ENCODE data around the gene PDIA5.

Gene PDIA5
- total RNA-seq = 5.6 to 14.6 (median 9.7) reads per million in 17 experiments

DNA sequence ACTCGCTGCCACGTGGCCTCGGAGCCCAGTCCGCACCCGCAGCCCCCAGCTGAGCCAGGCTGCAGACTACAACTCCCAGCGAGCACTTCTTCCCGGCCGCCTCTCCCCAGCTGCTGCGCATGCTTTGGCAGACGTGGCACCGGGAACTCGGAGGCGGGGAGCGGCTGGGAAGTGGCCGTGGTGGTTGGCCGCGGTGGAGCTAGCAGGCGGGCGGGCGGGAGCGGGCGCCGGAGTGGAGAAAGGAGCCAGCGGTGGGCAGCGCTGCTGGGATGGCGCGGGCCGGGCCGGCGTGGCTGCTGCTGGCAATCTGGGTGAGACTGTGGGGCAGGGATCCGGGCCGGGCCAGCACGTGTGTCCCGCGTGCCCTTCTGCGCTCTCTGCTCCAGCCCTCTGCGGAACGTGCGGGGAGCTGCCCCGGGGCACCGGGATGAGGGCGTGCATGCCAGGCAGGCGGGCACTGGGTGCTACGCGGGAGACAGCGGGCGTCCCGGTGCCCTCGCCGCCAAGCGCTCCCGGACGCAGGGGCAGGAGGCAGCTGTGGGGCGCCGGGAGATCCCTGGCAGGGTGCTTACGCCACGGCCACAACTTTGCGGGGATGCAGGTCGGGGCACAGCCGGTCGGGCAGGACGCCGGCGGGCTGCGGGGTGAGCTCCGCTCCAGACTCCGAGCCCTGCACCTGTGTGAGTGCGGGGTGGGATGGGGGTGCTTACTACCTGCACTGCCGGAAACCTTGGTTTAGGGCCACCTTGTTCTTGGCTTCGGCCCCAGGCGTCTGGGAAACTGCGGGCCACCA, at the start of gene PDIA5:
PDIA5 (plus strand) TSS at position 130 of the 793 bp plus-strand sequence; CDS start at position 270, 140 bp downstream.
- peak; percentile 83 to 94 (median 90) for DNase-seq

DNA sequence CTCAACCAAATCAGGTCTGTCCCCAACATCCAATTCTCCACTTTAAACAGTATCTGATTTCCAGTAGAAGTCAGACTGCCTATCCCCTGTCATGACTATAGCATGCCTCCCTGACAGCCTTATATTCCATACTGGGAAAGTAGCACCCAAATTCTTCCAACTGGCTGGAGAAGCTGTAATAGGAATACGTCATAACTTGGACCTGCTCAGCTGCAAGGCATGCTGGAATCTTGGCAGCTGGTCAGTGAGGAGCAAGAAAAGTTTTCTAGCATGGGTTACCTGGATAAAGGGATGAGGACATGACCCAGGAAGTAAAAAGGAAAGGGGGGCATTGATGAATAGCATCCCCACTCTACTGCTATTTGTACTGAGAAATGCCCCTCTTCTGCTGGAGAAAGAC, 48.1 kb upstream of the PDIA5 start:
- DNase-seq = no peak

DNA sequence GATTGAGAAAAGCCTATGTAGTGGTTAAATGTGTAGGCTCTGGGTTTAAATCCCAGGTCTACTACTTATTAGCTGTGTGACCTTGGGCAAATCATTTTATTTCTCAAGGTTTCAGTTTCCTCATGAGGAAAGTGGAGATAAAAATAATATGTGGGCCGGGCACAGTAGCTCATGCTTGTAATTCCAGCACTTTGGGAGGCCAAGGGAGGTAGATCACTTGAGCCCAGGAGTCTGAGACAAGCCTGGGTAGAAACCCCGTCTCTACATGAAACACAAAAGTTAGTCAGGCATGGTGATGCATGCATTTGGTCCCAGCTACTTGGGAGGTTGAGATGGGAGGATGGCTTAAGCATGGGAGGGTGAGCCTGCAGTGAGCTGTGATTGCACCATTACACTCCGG, 47.7 kb upstream of the PDIA5 start:
- DNase-seq = no peak

DNA sequence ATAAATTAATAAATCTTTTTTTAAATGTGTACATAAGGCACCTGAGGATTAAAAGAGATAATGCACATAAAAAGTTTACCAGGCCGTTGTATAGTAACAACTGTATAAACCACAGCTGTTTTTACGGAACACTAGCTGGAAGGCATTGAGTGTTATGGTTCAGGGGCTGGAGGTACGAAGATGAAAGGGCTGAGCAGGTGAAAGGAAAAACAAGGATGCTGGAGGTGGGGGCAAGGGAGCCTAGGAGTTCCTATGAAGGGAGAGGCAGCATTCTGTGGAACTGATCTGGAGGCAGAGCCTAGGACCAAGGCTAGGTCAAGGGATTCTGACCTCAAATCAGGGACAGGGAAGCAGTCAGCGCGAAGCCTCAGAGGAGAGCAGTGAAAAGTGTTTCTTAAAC, 47.2 kb upstream of the PDIA5 start:
- no peak for DNase-seq

DNA sequence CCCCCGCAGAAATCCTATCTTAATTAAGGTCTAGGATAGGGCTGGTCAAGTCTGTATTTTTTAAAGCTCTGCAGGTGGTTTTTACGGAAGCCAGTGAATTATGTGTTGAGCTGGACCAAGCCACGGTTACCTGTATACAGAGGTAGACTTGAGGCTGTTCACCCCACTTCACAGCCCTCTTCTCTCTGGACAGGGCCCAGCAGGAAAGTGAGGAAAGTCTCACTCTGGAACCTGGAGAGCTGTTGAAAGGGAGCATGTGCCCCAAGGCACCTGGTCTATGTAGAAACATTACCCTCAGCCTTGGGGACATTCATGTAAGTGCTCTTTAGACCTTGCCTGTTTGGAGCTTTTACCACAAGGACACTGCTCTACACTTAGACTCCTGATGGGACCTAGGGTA, 46.1 kb upstream of the PDIA5 start:
- DNase-seq = no peak

DNA sequence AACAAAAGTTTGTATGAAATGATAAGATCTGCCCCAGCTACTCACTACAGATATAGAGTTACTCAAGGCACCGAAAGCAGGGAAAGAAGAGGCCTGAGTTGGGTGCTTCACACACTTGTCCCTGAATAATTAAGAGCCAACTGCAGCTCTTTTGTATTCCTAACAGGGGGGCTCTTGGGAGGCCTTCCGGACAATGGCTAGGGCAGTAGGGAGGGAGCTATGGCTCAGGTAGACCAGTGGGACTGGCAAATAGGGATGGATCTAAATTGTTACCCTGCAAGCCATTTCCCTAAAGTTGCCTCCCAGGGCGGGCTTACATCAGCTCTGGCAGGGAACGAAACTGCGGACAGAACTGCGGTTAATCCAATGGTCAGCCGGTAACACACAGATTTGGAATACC, 45.4 kb upstream of the PDIA5 start:
- DNase-seq = no peak

DNA sequence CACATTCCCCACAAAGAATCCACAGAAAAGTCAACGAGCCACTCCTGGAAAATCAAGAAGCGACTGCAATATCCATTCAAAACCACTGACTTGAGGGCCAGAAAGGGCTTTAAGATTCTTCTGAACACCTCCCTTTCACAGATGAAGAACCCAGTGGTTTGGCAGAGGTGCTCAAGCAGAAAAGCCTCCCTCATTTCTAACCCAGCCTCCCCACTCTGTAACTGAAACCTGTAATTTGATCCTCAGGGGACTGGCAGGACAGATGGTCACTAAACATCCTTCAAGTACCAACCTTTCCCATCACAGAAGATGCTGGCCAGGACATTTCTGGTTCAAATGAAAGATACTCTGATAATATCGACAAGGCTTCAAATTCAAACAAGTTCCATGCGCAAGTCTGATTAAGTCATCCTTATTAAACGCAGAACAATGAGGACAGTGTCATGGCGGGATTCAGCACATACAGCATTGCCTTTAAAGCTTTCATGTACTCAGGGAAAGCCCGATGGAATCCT, 44.8 kb upstream of the PDIA5 start:
- no peak for DNase-seq

DNA sequence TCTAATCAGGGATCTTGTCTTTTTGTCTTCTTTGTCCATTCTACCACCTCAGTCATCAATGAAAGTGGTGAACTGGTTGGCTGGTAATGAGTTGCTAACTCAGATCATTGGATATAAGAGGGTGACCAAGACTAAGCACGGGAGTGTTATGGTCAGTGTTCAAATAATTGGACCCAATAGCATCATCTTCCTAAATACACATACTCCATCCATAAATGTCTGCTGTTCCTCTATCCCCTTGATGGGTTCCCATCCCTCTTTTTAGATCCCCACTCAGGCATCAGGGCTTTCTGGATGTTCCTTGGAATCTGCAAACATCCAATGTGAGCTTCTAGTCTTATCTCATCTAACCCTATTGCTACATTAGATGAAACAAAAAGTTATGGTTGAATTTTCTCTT, 42.8 kb upstream of the PDIA5 start:
- DNase-seq = no peak

DNA sequence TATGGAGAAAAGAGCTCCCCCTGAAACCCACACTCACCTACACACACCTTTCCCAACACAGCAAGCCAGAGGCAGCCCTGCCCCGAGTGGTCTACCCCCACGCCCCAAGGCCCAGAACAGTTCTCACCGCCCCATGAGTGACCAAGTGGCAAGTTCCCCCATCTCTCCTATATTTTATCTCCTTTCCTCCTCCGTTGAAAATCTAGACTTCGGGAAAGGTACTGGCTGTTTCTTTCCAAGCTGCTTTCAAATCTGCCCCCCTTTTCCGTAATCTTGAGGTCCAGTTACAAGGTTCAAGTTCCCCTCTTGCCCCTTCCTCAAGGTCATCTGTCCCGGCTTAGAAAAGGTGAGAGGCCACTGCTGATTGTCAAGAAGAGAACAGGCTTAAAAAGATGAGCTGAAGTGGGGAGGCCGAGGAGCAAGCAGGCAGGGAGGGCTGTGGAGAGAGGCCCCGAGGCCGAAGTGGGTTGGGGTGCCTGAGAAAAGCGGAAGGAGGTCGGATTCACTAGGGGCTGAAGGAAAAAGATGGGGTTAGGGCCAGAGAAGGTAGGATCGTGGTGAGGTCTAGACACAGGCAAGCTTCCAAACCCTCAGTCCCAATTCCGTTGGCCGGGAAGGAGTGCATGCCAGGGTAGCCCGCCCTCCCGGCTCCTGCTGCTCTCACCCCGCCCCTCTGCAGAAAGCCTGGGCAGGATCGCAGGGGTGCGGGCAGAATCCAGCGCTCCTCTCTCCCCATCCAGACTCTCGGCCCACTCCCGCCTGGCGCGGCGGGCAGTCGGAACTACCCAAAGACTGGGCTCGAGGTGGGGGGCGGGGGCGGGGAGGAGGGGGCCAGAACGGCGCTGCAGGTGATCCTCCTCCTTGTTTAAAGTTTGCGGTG, 40.9 kb upstream of the PDIA5 start:
- DNase-seq = peak in 2 of 4 experiments; percentile 7 to 10

DNA sequence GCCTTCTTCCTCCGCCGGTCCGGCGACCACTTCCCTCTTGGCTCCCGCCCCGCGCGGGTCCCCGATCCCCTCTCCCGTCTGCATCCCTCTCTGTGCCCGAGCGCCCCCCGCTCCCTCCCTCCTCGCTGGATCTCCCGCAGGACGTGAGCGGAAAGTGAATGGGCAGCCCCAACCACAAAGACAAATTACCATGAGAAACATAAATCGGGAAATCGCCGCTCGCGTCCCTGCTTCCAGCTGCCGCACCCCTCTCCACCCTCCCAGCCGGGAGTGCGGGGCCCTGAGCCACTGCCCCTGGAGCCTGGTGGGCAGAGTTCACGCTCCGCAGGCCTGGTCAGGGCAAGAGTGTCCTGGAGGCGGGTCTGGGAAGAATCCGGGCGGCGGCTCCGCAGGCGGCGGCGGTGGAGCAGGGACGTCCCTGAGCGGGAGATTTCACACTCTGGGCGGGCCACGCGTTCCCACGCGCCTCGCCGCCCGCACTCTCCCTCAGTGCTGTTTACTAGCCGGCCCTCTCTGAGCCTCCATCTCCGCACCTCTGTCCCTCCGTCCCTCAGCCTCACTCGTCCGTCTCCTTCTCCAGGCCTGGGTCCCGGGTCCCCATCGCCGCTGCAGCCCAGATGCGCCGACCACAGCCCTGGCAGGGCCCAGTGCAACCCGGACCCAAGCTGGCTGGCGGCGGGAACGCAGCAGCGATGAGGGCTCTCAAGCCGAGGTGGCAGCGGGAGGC, 40.1 kb upstream of the PDIA5 start:
- DNase-seq = peak; percentile 21 to 51 (median 35)

DNA sequence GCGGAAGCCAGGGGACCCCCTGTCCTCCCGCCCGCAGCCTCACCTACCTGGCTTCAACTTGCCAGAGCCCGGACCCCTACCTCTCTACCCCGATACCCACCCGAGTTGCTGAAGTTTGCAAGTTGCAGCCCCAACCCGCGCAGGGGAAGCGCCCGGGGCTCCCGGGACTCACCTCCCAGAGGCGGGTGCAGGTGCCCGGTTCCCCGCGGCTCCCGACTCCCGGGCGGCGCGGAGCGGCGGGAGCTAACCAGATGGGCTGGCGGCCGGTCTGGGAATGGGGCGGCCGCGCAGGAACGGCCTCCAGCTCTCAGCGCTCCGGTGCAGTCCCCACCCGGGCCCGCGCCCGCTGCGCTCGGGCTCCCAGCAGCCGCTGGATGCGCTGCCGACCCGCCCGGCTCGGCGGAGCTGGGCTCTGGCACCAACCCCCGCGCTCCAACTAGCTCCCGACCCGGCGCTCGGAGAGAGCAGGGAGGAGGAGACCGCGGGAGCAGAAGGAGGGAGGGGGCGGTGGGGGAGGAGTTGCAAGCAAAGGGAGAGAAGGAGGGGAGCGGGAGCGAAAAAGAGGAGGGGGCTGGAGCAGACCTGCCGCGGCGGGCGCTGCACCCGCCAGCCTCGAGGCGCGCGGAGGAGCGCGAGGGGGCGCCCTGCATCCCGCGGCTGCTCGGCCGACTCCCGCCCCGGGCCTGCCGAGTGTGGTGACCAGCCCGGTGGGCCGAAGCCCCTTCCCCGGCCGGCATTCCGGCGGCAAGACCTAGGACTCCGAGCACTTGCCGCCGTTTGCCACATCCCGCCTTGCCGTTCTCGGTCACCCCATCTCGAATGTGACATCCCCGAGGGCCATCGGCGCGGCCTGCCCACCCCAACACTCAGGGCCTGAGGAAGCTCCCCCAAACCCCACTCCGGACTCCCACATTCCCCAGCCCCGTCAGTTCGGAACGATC, 39.3 kb upstream of the PDIA5 start, which contains the start of gene SEMA5B:
SEMA5B (minus strand) TSS at position 472 of the 941 bp plus-strand sequence. CDS start 66,500 bp downstream, outside the sequence.
- DNase-seq = peak; percentile 13 to 56 (median 32)

DNA sequence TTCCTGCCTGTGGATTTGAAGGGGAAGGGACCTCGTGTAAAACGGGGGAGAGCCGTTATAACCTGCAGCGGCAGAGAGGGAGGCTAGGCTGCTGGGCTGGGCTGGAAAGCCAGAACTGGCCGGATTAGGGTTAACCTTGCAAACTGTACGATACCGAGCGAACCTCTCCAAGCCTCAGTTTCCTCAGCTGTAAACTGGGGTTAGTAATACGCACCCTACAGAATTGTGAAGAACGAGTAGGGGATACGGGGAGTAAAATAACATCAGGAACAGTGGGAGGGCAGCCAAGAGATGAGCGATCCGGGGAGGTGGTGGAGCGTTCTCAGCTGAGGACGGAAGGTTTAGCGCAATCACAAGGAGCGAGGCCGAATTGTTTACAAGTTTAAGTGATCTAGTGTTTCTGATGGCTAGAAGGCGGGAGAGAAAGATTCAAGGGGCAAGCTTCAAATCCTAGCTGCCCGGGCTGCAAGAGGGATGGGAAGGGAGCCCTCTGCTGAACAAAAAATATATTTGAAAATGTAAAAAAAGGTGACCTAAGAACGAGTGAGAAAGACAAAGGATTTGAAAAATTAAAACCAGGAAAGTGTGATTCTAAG, 38.5 kb upstream of the PDIA5 start:
- DNase-seq = peak; percentile 38 to 74 (median 60)

DNA sequence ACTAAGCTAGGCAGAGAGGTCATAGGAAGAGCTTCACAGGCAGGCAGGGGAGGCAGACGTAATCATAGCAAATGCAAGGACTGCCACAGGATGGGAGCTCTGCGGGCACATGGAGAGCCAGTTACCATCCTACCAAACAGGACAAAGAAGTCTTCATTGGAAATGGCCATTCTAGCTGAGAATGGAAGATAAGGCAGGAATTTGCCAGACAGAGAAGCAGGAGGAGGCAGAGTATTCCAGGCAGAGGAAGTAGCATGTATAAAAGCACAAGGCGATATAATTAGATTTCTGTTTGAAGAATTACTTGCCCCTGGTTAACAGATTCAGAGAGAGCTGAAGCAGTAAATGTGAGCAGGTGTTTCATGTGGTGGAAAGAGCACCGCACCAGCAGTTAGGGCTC, 35.8 kb upstream of the PDIA5 start:
- DNase-seq = no peak

DNA sequence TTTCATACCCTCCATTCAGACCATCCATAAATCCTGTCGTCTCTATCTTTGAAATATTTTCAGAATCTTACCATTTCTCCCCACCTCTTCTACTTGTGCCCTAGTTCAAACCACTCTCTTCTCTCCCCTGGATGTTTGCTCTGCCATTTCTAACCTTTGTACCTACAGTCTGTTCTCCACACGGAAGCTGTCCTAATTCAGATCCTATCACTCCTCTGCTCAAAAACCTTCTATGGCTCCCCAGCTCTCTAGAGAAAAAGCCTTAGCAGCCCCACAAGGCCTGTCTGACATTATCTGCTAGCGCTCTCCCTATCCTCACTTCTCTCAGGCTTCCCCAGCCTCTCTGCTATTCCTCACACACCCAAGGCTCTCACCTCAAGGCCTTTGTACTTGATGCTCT, 34.8 kb upstream of the PDIA5 start:
- no peak for DNase-seq

DNA sequence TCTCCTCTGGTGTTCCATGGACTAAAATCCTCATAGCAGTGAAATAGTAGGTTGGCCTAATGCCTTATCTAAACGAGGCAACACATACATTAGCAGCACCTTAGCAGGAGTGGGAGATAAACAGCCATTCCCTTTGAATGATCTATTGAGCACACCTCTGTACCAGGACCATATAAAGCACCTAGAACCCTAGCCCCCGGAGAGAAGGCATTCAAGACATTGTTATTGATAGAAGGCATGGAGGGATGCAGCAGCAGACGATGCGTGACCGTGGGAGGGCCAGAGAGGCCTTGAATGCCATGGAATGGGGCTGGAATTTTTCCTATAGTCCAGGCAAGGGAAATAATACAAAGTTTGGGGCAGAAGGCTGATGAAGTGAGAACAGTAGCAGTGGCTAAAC, 32.7 kb upstream of the PDIA5 start:
- DNase-seq = no peak

DNA sequence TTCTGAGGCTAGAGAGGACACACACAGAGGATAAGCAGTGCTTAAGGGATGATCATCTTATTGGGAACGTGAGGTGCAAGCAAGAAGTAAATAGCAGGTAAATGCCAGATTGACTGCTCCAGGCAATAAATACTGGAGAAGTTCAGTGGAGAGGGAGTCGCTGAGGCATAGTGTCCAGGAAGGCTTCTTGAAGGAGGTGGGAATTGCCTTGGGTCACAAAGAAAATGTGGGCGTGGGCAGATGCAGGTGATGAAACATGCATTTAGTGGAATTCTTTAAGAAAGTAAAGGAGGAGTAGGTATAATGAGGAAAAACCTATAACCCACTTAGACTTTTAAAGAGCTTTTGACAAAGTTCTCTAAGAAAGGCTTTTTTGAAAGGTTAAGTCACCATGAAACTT, 31.8 kb upstream of the PDIA5 start:
- no peak for DNase-seq

DNA sequence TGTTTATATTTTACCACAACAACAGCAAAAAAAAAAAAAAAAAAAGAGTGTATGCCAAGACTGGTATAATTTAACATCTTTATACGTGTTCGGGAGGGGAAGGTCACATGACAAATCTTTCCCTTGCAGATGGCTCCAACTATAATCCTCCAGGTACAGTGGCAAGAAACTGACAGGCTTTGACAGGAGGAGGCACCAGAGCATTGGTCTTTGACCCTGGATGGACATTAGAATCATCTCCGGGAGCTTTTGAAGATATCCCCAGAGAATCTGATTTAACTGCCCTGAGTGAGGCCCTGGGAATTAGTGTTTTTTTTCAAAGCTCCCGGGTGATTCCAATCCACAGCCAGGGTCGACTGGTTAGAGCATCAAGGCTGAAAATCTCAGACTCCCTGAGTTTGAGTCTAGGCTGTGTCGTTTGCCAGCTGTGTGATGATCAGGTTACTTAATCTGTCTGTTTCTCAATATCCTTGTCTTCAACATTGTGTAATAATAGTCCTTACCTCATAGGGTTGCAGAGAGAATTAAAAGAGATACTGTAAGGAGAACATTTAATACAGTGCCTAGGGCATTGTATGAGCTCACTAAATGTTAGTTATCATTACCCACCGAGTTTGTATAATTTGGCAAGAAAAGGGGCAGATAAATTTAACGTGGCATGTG, 30.3 kb upstream of the PDIA5 start:
- peak; percentile 29 to 81 (median 58) for DNase-seq

DNA sequence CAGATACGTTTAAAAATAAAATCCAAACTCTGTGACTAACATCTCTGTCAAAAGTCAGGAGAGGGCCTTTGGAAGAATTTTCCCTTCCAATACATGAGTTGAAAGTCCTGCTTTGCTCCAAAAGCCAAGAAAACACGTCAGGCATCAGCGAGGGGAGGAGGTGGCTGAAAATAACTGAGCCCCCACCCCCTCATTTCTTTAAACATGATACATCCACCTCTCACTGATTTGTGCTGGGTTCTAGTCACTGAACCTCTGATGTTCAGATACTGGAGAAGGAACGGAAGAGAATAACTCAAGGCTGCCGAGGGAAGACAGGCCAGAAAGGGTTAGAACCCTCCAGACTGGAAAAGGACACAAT, 29.8 kb upstream of the PDIA5 start:
- DNase-seq = no peak

DNA sequence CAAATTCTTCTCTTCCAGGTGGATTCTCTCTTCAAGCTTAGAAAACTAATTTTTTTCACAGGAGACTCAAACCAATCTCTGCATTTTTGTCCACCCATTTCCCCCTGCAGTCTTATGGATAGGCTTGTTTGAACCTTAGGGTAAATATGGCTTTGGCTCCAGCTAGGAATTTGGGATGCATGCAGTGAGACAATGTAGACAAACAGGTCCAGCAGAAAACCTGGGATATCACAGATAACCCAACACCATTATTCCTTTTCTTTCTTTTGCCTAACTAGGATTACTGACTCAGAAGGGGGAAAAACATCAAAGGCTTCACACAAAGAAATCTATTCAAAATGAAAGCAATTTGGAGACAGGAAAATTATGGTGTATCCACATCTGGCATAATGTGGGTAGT, 28.1 kb upstream of the PDIA5 start:
- no peak for DNase-seq

DNA sequence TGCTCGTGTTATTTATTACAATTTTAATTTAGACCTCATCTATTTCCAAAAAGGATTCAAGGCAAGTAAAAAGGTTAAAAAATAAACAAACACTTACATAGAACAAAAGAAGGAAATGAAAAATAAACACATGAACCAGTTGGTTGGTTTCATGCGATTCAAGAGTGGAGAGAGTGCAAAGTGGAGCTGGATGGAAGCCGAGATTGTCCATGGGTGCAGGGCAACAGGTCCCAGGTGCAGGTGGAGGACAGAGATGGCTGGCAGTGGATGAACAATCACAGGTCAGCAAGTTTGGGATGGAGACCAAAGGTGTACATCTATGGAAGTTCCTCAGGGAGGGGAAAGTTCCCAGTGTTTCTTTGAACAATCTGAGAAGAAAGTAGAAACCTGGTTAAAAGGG, 27.6 kb upstream of the PDIA5 start:
- DNase-seq = no peak

DNA sequence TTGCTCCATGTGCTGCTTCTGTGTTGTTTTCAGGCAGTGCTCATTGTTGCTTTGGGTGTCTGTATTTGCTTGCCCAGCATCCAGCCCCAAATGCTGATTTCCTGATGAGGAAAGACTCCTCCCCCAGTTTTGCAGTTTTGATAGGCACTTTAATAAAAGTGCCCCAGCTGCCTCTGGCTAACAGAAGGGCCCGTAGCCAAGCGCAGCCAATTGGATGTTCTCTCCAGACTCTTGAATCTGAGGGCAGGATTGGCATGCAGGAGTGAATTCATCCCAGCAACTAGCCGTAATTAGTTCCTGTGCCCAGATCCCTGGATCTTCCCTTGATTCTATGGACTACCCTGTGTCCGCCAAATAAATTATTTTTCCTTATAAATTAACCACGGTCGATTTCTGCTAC, 24.4 kb upstream of the PDIA5 start:
- no peak for DNase-seq

All from suppressor macrophage (primary cell).